GM21360 (cell line): Measurements from ENCODE around the gene GSAP.
"Not testable (repeated sequence)": the region's sequence is repeated elsewhere in the genome, so short reads cannot be mapped to it uniquely, and the experiment has no call there.

Source experiments
- ATAC-seq: cut with Tn5 transposase; IDR thresholded peaks from one replicate; pipeline ENCODE4 v1.9.1; 2021; ENCODE audit warnings: mild to moderate bottlenecking, moderate library complexity; ENCODE audit not compliant: unreplicated experiment

Gene GSAP

DNA sequence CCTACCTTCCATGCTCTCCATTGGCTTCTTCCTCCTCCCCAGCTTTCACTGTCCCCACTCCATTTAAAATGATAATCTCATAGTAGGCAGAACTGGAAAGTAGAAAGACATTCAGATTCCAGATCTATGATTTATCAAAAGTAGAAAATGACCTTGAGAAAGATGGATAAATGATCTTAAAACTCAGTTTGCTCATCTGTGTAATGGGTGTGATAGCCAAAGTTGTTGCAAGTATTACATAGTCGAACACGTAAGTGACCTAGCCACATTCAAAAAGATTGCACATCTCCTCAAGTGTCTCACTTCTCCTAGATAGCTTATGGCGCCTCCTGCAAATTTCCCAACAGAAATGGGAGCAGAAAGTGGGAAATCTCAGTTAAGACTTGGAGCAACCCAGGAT, 126.8 kb downstream of the GSAP start:
- ATAC-seq = no peak

DNA sequence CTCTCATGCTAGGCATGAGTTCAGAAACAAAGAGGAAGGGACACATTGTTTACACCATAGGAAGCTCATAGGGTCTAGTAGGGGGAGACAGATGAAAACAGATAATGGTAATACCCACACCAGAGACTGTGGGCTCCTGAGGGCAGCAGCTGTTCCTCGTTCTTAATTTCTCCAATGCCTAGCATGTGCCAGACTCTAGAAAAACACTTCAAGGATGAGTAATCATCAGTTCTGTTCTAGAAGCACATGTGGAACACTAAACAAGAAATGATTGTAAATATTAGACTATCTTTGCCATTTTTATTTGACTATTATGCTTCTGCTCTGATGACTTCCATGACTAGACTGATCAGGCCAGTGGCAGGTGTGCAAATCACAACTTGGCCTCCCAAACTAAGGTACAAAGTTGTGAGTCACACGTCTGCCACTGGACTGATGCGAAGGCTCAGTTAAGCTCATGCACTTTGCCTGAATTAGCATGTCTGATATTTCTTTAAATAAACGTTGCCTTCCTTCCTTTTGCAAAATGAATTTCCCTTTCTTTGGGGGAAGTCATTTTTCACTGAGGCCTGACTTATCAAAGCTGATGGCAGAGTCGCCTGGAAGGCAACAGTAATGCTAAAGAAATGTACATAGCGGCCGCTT, 127.4 kb downstream of the GSAP start:
- ATAC-seq = no peak

DNA sequence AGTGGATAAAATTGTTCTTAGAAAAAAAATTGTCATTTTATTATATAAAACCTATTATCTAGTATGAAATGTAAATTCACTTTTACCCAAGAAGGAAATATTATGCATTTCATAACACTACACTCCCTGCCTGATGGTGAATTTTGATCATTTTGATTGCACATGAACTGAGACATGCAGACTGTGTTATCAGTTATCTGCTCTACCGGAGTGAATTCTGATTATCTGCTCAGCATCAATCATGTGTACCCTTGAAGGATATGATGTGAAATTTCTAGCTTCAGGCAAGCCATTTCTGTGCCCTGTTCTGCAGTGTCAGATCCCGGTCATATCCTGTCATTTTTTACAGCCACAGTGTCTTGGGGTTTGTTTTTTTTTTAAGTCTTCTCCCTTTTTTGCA, 131.5 kb downstream of the GSAP start:
- ATAC-seq = no peak

DNA sequence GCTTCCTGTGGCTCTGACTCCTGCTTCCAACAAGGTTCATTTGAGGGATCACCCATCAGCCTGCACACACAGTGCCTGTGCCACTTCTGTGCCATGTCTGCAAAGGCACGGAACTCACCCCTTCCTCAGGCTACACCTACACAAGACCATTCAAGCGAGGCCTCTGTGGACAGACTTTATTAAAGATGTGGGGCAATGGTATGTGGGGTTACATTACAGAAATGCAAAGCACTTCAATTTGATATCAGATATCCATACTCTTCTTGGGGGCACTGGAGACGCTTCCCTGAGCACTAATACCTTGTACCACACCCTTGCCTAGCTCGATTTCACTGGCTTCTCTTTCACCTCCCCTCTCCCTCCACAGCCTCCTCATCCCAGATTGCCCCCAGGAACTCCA, 132.1 kb downstream of the GSAP start:
- ATAC-seq = no peak

DNA sequence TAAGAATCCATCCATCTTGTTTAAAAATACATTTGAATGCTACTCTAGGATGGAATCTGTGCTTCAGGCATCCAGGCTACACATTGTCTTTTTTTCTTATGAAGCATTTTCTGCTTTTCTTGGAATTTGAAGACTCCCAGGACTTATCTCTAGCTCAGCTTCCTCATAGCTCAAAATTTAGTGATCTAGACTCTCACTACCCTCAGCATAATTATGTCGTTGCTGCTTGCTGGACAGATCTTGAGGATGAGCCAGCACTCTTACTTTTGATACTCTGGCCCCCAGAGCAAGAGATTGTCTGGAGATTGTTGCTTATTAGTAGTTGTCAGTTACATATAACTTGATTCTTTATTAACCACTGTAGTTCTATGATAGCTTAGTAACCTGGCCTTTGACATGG, 133.3 kb downstream of the GSAP start:
- no peak for ATAC-seq

DNA sequence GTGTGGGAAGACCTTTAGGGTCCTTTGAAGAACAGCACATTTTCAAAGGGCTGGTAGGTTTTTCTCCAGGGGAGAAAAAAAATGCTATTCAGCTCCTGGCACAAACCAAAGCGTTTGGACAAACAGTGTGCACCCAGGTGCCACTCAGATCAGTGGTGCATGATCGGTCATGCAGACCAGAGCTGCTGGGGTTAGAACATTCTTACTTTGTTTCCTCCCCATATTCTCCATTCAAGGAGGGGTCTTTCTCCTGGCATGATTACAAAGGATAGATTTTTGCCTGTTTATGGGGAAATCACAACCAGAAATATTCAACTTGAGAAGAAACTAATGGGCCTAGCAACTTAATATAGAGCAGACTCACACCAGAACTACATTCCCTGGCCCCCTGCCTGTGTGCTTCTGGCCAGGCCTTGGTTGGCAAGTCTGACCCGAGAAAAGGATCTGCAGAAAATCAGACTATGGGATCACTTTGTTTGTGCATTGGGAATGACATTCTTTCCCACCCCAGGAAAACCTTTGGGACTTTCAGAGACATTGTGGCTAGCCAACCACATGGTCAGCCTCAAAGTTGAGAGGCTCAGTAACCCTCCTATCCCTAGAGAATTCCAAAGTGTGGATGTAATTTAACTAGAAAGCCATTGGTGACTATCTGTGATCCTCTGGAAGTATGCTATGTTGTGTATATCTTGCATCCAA, 134.2 kb downstream of the GSAP start:
- ATAC-seq = no peak

DNA sequence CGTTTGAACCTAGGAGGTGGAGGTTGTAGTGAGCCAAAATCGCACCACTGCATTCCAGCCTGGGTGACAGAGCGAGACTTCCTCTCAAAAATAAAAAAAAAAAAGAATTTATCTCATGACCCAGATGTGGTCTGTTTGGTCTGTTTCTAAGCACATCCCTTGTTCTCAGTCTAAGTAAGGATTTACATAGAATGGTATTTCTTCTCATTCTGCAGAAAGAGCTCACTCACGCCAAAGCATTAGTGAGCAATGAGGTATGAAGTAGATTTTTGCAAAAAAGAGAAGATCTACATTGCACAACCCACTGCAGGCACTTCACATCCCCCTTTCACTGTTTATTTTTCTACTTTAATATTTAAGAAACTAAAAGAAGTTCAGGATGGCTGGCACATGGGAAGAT, 140.0 kb downstream of the GSAP start:
- no peak for ATAC-seq

DNA sequence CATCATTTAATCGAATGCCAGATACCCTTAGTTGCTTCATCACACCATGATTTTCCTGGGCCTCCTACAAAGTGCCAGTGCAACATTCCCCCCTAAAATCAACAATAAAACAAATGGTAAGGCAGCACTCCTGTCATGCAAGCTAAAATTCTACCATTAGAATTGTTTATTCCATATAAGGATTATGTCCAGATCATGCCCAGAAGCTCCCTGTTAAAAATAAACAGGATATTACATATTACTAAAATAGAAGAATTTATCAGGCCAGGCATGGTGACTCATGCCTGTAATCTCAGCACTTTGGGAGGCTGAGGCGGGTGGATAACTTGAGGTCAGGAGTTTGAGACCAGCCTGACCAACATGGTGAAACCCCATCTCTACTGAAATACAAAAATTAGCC, 140.5 kb downstream of the GSAP start:
- not testable (repeated sequence) for ATAC-seq

DNA sequence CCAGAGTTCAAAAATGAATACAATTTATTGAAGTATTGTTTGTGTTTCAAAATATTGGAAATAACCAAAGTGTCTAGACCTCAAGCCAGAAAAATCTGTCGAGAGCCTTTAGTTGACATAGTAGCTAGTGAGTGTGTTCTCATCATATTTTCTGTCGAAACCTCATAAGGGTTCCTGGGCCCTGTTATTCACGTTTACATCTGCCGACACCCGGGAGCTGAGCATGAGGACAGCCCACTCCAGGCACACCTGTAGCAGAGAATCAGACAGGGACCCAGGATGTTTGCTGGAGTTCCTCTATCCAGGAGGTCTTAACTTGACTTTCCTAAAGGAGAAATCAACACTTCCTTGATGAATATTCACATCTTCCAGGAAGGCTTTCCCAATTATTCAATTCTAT, 144.4 kb downstream of the GSAP start:
- ATAC-seq = no peak

DNA sequence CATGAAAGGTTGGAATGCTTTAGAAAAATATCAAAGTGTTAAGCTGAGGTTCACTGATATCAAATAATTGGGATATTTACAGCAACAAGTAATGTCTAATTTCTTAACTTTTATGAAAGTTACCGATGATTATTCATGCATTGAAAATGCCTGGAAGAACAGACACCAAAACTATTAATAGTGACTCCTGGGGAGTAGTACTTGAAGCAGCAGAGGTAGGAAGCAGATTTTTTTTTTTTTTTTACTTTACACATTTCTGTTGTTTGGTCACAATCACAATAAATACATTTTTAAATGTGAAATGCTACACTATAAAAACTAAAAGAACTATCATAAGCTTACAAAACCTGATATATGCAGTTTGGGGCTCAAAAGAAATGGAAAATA, 146.1 kb downstream of the GSAP start:
- ATAC-seq = no peak

DNA sequence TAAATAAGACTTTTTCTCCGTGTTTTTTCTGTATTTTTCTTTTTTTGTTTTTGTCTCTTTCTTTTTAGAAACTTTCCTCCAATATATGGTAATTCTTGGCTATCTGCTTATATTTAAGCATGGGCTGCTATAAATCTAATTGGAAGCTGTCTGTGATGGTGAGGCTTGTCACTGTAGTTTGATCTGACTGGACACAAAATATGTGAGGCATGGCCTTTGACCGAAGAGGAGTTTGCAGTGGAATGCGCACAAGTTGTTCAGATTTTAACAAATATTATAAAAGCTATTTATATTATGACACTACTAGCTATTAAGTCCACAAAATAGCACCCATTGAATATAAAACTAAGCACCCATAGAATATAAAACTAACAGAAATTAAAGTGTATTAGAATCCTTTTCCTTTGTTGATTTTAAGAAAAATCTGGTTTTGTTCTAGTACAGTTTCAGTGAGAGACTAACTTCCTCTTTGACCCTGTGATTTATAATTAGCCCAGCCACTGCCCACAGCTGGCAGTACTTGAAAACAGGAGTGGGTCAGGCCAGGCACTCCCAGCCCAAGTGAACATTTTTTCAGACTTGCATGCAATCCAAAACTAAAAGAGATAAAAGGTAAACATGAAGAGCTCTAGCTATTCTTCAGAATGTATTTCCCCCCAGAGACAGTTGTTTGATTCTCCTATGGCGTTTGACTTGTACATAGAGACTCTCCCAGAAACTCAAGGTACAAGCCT, 146.6 kb downstream of the GSAP start:
- ATAC-seq = no peak

DNA sequence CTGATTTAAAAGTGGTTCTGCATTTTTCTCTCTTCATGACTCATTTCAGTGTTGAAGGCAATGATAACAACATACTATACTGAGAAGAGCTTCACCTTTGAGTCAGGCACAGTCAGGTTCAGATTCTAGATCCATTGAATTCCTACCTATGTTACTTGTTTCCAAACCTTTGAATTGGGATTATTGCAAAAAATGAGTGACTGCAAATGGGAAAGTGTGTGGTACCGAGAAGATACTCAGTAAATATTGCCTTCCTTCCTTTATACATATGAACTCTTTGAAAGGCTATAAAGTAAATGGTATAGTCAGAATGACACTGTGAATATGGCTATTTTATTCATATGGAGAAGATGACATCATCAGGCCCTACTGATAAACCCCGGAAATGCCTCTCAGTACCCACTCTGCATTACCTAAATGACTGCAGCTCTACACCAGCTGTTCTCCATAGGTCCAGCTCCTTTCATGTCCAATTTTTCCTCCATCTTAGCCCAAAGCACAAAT, 149.8 kb downstream of the GSAP start:
- peak; percentile 87 for ATAC-seq

DNA sequence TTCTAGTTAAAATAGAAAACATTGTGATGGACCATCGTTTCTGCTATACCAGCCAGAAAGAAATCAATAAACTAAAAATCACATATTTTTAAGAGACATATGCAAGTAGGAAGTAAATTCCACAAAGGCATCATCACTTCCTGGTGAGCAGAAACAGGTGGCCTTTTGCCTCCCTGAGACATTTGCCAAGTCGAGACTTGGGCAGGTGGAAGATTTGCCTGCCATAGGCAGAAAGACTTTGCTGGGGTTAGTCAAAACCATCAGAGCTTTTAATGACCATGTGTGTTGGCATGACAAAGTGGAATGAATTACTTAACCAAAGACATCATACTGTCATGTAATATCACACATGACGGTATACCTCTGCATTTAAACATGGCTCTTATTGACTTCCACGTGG, 150.5 kb downstream of the GSAP start:
- ATAC-seq = no peak

DNA sequence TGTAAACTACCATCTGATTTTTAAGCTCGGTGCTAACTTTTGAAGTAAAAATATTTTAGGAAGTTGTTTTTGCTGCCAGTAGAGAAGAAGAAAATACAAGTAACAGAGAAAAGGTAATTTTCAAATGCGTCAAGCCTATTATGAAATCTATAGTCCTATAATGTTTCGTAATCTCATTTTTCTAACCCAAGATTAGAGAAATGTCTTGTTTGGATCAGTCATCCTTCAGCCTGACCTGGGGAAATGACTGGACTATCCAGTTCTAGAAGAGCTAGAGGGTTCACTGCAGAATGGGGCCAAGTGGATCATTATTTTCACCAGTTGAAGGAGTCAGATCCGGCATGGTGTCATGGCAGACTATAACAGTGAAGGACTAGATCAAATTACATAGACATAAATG, 153.8 kb downstream of the GSAP start:
- no peak for ATAC-seq
